DND-41 (cell line): Measurements from ENCODE around the gene ARIH2.

Experiments
- ATAC-seq: fragments of 200-7000 bp; cut with Tn5 transposase; 3 replicates; pipeline ENCODE4 v1.9.1; 2021; ENCODE audit warnings: low read depth; ENCODE audit not compliant: insufficient read depth
- DNase-seq: peaks from one replicate; pipeline ENCODE4 v3.0.0-alpha.2; 2020
- H2AFZ ChIP-seq: 2 replicates; pipeline ENCODE4 v1.6.0; 2012; ENCODE audit warnings: low read depth, low read length
- H3K27ac ChIP-seq: 2 replicates; pipeline ENCODE4 v1.5.1; 2012; ENCODE audit warnings: low read length, inconsistent platforms
- H3K27me3 ChIP-seq: fragments of 200-600 bp; sonication (generic); 2 replicates; pipeline ENCODE4 v1.6.0; 2012; ENCODE audit warnings: low read length, mild to moderate bottlenecking, inconsistent platforms; ENCODE audit not compliant: insufficient read depth, poor library complexity
- H3K36me3 ChIP-seq: 2 replicates; pipeline ENCODE4 v1.5.1; 2012; ENCODE audit warnings: low read length, inconsistent platforms; ENCODE audit not compliant: insufficient read depth
- H3K4me1 ChIP-seq: 2 replicates; pipeline ENCODE4 v1.5.1; 2012; ENCODE audit warnings: mild to moderate bottlenecking, low read length; ENCODE audit not compliant: insufficient read depth
- H3K4me2 ChIP-seq: 2 replicates; pipeline ENCODE4 v1.6.0; 2012; ENCODE audit warnings: mild to moderate bottlenecking, moderate library complexity, low read length, inconsistent platforms; ENCODE audit not compliant: insufficient read depth
- H3K4me3 ChIP-seq, 2 experiments: fragments of 200-600 bp in 1 of 2; shearing (Covaris generic) in 1 of 2; 2 replicates each; pipeline ENCODE4 v1.5.1; 2012 to 2016; ENCODE audit warnings: inconsistent platforms in 2 of 2, low read length in 2 of 2, mild to moderate bottlenecking in 2 of 2, low read depth in 1 of 2, moderate library complexity in 1 of 2
- H3K79me2 ChIP-seq: 2 replicates; pipeline ENCODE4 v1.6.0; 2012; ENCODE audit warnings: low read length, inconsistent platforms; ENCODE audit not compliant: insufficient read depth
- H3K9ac ChIP-seq: 2 replicates; pipeline ENCODE4 v1.6.0; 2012; ENCODE audit warnings: low read depth, mild to moderate bottlenecking, inconsistent platforms, low read length, moderate library complexity
- H3K9me3 ChIP-seq: 2 replicates; pipeline ENCODE4 v1.5.1; 2012; ENCODE audit warnings: low read length, moderate library complexity, mild to moderate bottlenecking, inconsistent platforms; ENCODE audit not compliant: insufficient read depth, severe bottlenecking
- H4K20me1 ChIP-seq: 2 replicates; pipeline ENCODE4 v1.6.0; 2012; ENCODE audit warnings: low read length; ENCODE audit not compliant: insufficient read depth
- EZH2 ChIP-seq: IDR thresholded peaks from 3 replicates; pipeline ENCODE4 v1.6.1; 2012; ENCODE audit warnings: borderline replicate concordance, low read depth, mild to moderate bottlenecking, moderate library complexity, low read length, inconsistent platforms; ENCODE audit not compliant: severe bottlenecking
- TF ChIP-seq, protein P1 (sequence below): IDR thresholded peaks from 2 replicates; pipeline ENCODE4 v1.5.1; 2012; ENCODE audit warnings: borderline replicate concordance, low read length, moderate library complexity, mild to moderate bottlenecking; ENCODE audit not compliant: poor library complexity, severe bottlenecking; ENCODE audit errors: extremely low read depth

ARIH2 gene

DNA sequence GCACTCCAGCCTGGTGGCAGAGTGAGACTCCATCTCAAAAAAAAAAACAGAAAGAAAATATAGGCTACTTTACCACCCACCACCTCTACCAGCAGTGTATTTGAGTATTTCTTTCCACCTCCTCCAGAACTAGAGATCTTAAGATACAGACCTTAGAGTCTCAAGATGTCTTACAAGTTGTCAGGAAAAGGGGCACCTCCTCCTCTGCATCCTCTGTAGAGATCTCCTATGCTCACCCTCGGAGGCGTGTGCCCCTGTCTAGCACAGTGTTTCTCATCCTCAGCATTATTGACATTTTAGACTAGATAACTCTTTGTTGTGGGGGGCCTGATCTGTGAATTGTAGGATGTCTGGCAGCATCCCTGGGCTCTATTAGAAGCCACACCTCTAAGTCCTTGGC, 43.7 kb downstream of the ARIH2 start:
- no peaks in the 10 kb centered on the region for H3K9me3 ChIP-seq
- H2AFZ ChIP-seq, result no peak overlapping the region
- ATAC-seq (no peak), DNase-seq (no peak)
- peaks cover 70% of the 10 kb centered on the region for H3K36me3 ChIP-seq
- H3K4me2 ChIP-seq, result no peak overlapping the region
- H3K9ac ChIP-seq, result no peak overlapping the region
- no peaks in the 10 kb centered on the region for H3K27me3 ChIP-seq
- no peaks in the 10 kb centered on the region for H3K4me1 ChIP-seq
- peaks cover 13% of the 10 kb centered on the region; the same call in 1 of the 2 replicates for H4K20me1 ChIP-seq
- peaks cover 21% of the 10 kb centered on the region for H3K79me2 ChIP-seq
- H3K4me3 ChIP-seq, result no peak overlapping the region
- TF ChIP-seq, protein P1, sequence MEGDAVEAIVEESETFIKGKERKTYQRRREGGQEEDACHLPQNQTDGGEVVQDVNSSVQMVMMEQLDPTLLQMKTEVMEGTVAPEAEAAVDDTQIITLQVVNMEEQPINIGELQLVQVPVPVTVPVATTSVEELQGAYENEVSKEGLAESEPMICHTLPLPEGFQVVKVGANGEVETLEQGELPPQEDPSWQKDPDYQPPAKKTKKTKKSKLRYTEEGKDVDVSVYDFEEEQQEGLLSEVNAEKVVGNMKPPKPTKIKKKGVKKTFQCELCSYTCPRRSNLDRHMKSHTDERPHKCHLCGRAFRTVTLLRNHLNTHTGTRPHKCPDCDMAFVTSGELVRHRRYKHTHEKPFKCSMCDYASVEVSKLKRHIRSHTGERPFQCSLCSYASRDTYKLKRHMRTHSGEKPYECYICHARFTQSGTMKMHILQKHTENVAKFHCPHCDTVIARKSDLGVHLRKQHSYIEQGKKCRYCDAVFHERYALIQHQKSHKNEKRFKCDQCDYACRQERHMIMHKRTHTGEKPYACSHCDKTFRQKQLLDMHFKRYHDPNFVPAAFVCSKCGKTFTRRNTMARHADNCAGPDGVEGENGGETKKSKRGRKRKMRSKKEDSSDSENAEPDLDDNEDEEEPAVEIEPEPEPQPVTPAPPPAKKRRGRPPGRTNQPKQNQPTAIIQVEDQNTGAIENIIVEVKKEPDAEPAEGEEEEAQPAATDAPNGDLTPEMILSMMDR, result no peak
- no peak for TF ChIP-seq EZH2
- no peak overlapping the region for H3K27ac ChIP-seq

DNA sequence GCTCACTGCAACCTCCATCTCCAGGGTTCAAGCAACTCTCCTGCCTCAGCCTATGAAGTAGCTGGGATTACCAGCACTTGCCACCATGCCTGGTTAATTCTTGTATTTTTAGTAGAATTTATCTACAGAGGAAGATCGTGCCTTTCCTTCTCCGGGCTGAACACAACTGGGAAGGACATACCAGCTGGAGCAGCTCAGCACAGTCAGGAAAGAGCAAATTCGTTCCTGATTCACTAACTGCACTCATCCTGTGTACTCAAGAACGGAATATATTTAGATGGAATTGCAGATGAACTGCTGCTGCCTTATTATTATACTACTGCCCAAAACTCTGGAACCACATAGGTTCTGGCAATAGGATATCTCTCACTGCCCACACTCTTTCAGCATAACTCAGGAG, 44.3 kb downstream of the ARIH2 start:
- H3K27ac ChIP-seq, result no peak overlapping the region

DNA sequence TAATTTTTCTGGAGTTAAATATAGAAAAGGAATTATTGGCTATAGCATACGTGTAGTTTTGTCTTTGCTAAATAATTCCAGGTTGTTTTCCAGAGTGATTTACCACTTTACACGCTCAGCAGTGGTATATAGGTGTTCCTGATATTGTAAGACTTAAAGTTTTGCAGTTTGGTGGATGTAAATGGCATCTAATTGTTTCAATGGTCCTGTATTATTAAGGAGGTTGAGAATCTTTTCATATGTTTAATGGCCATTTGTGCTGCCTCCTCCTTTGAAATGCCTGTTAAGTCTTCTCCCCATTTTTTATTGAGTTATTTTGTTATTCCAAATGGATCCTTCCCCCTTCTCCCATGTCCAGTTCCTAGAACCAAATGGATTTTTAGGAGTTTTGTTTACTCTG, 44.9 kb downstream of the ARIH2 start:
- H3K4me2 ChIP-seq, result no peak overlapping the region
- peaks cover 12% of the 10 kb centered on the region; the same call in 1 of the 2 replicates for H3K79me2 ChIP-seq
- H3K4me3 ChIP-seq, result no peak overlapping the region
- peaks cover 7% of the 10 kb centered on the region; the same call in 1 of the 2 replicates for H4K20me1 ChIP-seq
- H3K4me1 ChIP-seq, result no peaks in the 10 kb centered on the region
- no peak for DNase-seq
- no peak overlapping the region for H2AFZ ChIP-seq
- TF ChIP-seq, protein P1, result no peak
- no peak for TF ChIP-seq EZH2
- peaks cover 71% of the 10 kb centered on the region for H3K36me3 ChIP-seq
- H3K9me3 ChIP-seq, result no peaks in the 10 kb centered on the region
- ATAC-seq, result no peak
- H3K9ac ChIP-seq, result no peak overlapping the region
- H3K27ac ChIP-seq, result no peak overlapping the region
- no peaks in the 10 kb centered on the region for H3K27me3 ChIP-seq

More for the DNA sequence above, 44.3 kb downstream of the ARIH2 start:
- no peak for ATAC-seq
- H3K9me3 ChIP-seq, result no peaks in the 10 kb centered on the region
- H3K9ac ChIP-seq, result no peak overlapping the region
- H3K4me3 ChIP-seq, result no peak overlapping the region
- H3K27me3 ChIP-seq, result no peaks in the 10 kb centered on the region
- peaks cover 70% of the 10 kb centered on the region for H3K36me3 ChIP-seq
- peaks cover 15% of the 10 kb centered on the region for H3K79me2 ChIP-seq
- DNase-seq, result no peak
- no peak overlapping the region for H3K4me2 ChIP-seq
- TF ChIP-seq, protein P1, result no peak
- no peak for TF ChIP-seq EZH2
- H3K4me1 ChIP-seq, result no peaks in the 10 kb centered on the region
- H2AFZ ChIP-seq, result no peak overlapping the region
- peaks cover 9% of the 10 kb centered on the region; the same call in 1 of the 2 replicates for H4K20me1 ChIP-seq

DNA sequence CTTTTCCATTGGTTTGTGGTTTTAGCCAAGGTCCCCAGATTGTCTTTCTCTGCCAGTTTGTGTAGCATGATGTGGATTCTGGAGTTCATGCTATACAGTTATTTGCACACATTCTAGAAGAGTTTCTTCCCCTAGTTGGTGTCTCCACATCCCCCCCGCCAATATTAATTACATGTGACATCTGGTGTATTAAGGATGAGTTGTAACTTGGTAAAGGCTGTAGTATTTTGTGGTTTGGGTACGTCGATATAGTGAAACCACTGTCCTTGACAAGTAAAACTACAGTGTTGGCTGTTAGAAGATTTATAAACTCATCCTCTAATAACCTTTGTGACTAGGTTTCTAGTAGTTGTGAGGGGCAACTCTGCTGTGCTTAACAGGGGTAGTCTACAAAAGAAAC, 47.7 kb downstream of the ARIH2 start:
- no peaks in the 10 kb centered on the region for H3K4me1 ChIP-seq
- H4K20me1 ChIP-seq, result peaks cover 4% of the 10 kb centered on the region; the same call in 1 of the 2 replicates
- H3K4me2 ChIP-seq, result no peak overlapping the region
- H3K4me3 ChIP-seq, result no peak overlapping the region
- ATAC-seq (no peak), DNase-seq (no peak)
- no peaks in the 10 kb centered on the region for H3K27me3 ChIP-seq
- TF ChIP-seq EZH2, result no peak
- TF ChIP-seq, protein P1, result no peak
- no peak overlapping the region for H3K27ac ChIP-seq
- H3K36me3 ChIP-seq, result peaks cover 87% of the 10 kb centered on the region
- no peaks in the 10 kb centered on the region for H3K9me3 ChIP-seq
- 0 out of 2 replicates have a peak, but pooled peaks cover 4% of the 10 kb centered on the region for H3K79me2 ChIP-seq
- no peak overlapping the region for H2AFZ ChIP-seq
- H3K9ac ChIP-seq, result no peak overlapping the region
